ENCODE results near the gene ENTPD1.
"Not testable (repeated sequence)": the region's sequence is repeated elsewhere in the genome, so short reads cannot be mapped to it uniquely, and the experiment has no call there.

The ENTPD1 gene

GRCh38 chr10:95873139-95873538 is 117.2 kb downstream of the ENTPD1 start:
- Histone ChIP-seq H3F3A (ENCODE audit: insufficient read depth) (no peaks in the 10 kb centered on the region), H4K20me1 (ENCODE audit: low read depth, low read length) (no peaks in the 10 kb centered on the region), H3K79me2 (ENCODE audit: insufficient read depth, low read length) (no peaks in the 10 kb centered on the region), H3K9me3 (ENCODE audit: insufficient read depth, low read length) (0 out of 2 replicates have a peak, but pooled peaks cover 4% of the 10 kb centered on the region), H3K4me2 (ENCODE audit: low read depth, low read length, poor library complexity, severe bottlenecking) (no peak overlapping the region), H3K4me3 (ENCODE audit: insufficient read depth, low read length, poor library complexity, severe bottlenecking) (no peak overlapping the region), H3K9me2 (replicated peaks; ENCODE audit: insufficient read depth, low read length) (no peaks in the 10 kb centered on the region), H3K27me3 (ENCODE audit: low read length) (no peaks in the 10 kb centered on the region), H3K36me3 (ENCODE audit: low read length) (peaks cover 12% of the 10 kb centered on the region), H2AFZ (ENCODE audit: low read depth, low read length, severe bottlenecking) (no peak overlapping the region), H3K9ac (ENCODE audit: low read length) (no peak overlapping the region), H3K27ac (ENCODE audit: low read depth, low read length) (no peak overlapping the region)
- TF ChIP-seq EZH2phosphoT487 (conservative IDR thresholded peaks at IDR 0.05; ENCODE audit: low read length) (no peak), CTCF (IDR thresholded peaks at IDR 0.05; ENCODE audit: insufficient read depth, low read length, poor library complexity, severe bottlenecking) (no peak)

- Histone ChIP-seq H3K4me3 (ENCODE audit: insufficient read depth, low read length, poor library complexity, severe bottlenecking) (no peak overlapping the region), H3K36me3 (ENCODE audit: low read length) (peaks cover 12% of the 10 kb centered on the region), H3K9me3 (ENCODE audit: insufficient read depth, low read length) (0 out of 2 replicates have a peak, but pooled peaks cover 4% of the 10 kb centered on the region), H3K79me2 (ENCODE audit: insufficient read depth, low read length) (no peaks in the 10 kb centered on the region), H3K27me3 (ENCODE audit: low read length) (no peaks in the 10 kb centered on the region), H3K9me2 (replicated peaks; ENCODE audit: insufficient read depth, low read length) (no peaks in the 10 kb centered on the region), H2AFZ (ENCODE audit: low read depth, low read length, severe bottlenecking) (no peak overlapping the region), H3K9ac (ENCODE audit: low read length) (no peak overlapping the region), H4K20me1 (ENCODE audit: low read depth, low read length) (no peaks in the 10 kb centered on the region), H3K27ac (ENCODE audit: low read depth, low read length) (no peak overlapping the region), H3F3A (ENCODE audit: insufficient read depth) (no peaks in the 10 kb centered on the region), H3K4me2 (ENCODE audit: low read depth, low read length, poor library complexity, severe bottlenecking) (no peak overlapping the region)
- TF ChIP-seq CTCF (IDR thresholded peaks at IDR 0.05; ENCODE audit: insufficient read depth, low read length, poor library complexity, severe bottlenecking): no peak
- TF ChIP-seq EZH2phosphoT487 (conservative IDR thresholded peaks at IDR 0.05; ENCODE audit: low read length): no peak
These were observed 117.7 kb downstream of the ENTPD1 start for GRCh38 chr10:95873651-95874050.

- H3K4me3 ChIP-seq (ENCODE audit: insufficient read depth, low read length, poor library complexity, severe bottlenecking); H3K27ac ChIP-seq (ENCODE audit: low read depth, low read length); H3K79me2 ChIP-seq (ENCODE audit: insufficient read depth, low read length); H3K9me2 ChIP-seq (replicated peaks; ENCODE audit: insufficient read depth, low read length); H3F3A ChIP-seq (ENCODE audit: insufficient read depth); H4K20me1 ChIP-seq (ENCODE audit: low read depth, low read length); H2AFZ ChIP-seq (ENCODE audit: low read depth, low read length, severe bottlenecking); H3K9ac ChIP-seq (ENCODE audit: low read length); H3K9me3 ChIP-seq (ENCODE audit: insufficient read depth, low read length); H3K27me3 ChIP-seq (ENCODE audit: low read length); H3K4me2 ChIP-seq (ENCODE audit: low read depth, low read length, poor library complexity, severe bottlenecking): not testable (repeated sequence)
- peaks cover 12% of the 10 kb centered on the region for H3K36me3 ChIP-seq (ENCODE audit: low read length)
These were observed 118.8 kb downstream of the ENTPD1 start for GRCh38 chr10:95874783-95875182.

- Histone ChIP-seq H3F3A (ENCODE audit: insufficient read depth) (no peaks in the 10 kb centered on the region), H3K27me3 (ENCODE audit: low read length) (no peaks in the 10 kb centered on the region), H3K4me2 (ENCODE audit: low read depth, low read length, poor library complexity, severe bottlenecking) (no peak overlapping the region), H3K36me3 (ENCODE audit: low read length) (peaks cover 22% of the 10 kb centered on the region), H3K79me2 (ENCODE audit: insufficient read depth, low read length) (no peaks in the 10 kb centered on the region), H4K20me1 (ENCODE audit: low read depth, low read length) (no peaks in the 10 kb centered on the region), H3K9me3 (ENCODE audit: insufficient read depth, low read length) (peaks cover 8% of the 10 kb centered on the region; the same call in 1 of the 2 replicates), H3K27ac (ENCODE audit: low read depth, low read length) (no peak overlapping the region), H3K9me2 (replicated peaks; ENCODE audit: insufficient read depth, low read length) (no peaks in the 10 kb centered on the region), H3K9ac (ENCODE audit: low read length) (no peak overlapping the region), H2AFZ (ENCODE audit: low read depth, low read length, severe bottlenecking) (no peak overlapping the region), H3K4me3 (ENCODE audit: insufficient read depth, low read length, poor library complexity, severe bottlenecking) (no peak overlapping the region)
- TF ChIP-seq CTCF (IDR thresholded peaks at IDR 0.05; ENCODE audit: insufficient read depth, low read length, poor library complexity, severe bottlenecking) (no peak), EZH2phosphoT487 (conservative IDR thresholded peaks at IDR 0.05; ENCODE audit: low read length) (no peak)
These were observed 120.8 kb downstream of the ENTPD1 start for GRCh38 chr10:95876756-95877155.

All from SU-DHL-6 (cell line).